ENCODE data around the gene CCDC17.
"Not testable (repeated sequence)": the region's sequence is repeated elsewhere in the genome, so short reads cannot be mapped to it uniquely, and the experiment has no call there.

The CCDC17 gene

DNA sequence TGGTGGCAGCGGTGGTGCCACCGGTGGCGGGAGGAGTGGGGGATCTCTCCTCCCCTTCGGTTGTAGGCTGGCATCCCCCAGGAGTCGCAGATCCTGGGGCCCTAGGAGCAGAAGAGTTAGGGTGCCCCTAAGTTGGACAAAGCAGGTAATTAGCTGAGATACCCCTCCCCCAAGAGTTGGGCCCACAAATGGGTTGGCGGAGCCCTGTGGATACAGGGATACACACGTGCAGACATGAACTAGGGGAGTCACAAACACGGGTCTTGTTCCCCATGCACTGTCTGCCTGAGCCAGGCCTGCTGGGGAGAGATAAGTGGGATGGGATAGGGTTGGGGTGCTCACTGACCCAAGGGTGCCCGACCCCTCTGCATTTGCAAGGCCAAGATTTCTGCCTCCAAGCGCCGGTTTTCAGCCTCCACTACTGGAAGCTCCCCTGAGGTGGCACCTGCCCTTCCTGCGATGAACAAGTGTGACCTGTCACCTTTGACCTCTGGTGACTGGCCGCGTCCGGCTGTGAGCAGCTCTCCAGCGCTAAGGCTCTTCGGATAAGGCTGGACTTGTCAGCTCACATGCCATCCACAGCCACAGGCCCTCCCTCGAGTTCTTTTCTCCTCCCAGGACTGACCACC, 1.8 kb downstream of the CCDC17 start:
- DNase-seq (ENCODE audit: low spot score): no peak

DNA sequence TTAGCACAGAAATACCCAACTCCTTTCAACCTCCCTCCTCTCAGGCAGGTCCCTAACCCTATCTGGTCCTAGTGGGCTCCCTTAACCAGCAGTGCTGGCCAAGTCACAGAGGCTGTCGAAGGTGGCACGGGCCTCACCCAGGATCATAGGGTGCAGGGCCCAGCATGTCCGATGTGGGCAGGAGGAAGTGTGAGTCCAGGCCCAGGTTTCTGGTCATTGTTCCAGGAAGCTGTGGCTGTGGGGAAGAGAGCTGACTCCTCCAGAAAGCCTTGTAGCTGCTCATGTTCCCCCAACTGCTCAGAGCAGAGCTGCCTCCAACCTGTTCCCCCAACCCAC, 2.4 kb downstream of the CCDC17 start:
- no peak for DNase-seq (ENCODE audit: low spot score)

DNA sequence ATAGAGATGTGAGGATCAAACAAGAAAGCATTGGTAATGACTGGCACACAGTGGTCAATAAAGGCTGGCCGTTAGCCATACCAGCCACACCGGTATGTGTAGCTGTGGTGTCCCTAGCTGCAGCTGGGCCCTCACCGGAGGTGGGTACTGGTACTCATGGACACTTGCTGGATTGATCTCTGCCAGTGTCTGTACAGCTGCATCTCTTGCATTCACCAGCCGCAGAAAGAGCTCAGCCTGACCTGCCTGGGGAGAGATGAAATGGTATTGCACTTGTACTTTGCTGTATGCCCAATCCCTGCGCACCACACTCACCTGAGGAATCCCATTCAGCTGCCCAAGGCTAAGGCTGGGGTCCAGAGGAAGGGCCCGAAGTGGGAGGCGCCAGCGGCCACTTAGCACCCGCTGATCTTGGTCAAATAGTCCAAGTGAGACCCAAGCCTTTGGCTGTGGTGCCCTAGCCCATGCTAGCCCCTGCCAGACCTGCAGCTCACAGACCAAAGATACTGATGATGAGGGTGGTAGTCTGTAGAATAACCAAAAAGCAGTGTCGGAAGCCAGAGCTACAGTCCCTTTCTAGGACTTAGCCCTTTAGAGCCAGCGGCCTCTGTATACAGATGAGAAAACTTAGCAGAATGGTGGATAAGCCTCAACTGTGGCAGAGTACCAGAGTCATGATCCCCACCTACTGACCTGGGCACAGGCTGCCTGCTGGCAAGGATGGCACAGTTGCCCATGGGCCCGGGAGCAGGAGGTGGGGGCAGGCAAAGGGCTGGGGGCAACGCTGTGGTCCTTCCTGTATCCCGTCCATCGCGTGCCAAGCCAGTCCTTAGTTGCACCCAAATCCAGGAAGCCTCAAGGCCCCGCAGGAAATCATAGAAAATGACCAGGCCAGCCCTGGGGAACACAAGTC, 3.0 kb downstream of the CCDC17 start:
- DNase-seq (ENCODE audit: low spot score): no peak

DNA sequence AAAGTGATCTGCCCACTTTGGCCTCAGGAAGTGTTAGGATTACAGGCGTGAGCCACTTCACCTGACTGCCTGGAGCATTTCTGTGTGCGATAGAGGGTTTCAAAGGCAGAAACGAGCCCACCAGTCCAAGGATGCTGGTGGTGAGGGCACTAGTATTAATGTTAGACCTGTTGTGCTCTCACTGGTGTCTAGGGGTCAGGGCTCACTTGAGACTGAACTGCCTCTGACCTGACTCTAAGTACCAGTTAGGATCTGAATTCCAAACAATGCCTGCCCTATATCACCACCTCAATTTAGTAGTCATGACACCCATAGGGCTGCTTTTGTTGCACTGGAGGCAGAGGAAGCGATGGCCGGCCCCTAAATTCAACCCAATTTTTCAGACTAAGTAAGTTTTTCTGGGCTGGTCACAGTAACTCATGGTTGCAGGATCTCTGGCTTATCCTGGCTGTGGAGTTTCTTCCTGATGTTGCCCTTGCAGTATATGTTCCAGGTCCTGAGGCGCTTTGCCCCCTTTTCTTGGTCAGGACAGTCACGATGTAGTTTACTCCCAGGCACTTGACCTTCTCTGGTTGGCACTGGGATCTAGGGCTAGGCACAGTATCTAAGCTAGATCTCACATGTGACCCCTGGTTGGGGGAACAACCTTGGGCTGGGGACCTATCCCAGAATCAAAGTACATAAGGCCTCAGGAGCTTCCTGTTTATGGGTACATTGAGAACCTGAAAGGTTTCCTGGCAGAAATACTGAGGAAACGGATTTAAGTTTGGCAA, 4.5 kb downstream of the CCDC17 start:
- no peak for DNase-seq (ENCODE audit: low spot score)

DNA sequence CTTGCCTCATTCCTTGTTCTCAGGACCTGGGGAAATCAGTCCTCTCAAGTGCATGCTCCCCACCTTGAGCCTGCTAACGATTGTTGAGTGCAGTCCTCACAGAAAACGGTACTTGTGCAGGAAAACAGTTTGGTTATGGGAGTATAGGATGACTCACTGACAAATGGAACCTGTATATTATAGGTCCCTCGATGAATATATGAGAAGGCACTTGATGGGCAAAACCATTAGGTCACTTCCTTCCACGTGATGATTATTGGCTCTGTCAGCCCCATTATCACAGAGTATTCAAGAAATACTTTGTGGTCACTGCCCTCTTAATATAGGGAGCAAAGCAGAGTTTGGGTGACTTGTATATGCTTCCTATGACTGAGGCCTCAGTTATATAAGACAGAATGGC, 6.2 kb downstream of the CCDC17 start:
- DNase-seq (ENCODE audit: low spot score): no peak

DNA sequence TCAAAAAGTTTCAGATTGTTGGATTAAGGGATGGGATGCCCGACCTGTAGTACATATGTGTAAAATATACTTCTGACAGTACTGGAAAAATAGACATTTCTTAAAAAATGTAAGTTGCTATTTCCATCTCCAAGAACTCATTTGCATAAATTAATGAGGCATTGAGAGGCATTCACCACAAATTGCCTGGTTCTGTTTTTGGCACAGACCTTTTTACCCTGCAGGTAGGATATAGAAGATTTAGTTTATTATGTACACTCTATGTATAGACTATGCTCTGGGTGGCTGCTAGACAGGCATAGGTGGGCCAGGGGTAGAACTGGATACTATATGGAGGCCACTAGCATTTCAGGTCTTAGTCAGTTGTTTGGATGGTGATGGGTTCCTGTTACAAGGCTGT, 8.0 kb downstream of the CCDC17 start:
- no peak for DNase-seq (ENCODE audit: low spot score)

DNA sequence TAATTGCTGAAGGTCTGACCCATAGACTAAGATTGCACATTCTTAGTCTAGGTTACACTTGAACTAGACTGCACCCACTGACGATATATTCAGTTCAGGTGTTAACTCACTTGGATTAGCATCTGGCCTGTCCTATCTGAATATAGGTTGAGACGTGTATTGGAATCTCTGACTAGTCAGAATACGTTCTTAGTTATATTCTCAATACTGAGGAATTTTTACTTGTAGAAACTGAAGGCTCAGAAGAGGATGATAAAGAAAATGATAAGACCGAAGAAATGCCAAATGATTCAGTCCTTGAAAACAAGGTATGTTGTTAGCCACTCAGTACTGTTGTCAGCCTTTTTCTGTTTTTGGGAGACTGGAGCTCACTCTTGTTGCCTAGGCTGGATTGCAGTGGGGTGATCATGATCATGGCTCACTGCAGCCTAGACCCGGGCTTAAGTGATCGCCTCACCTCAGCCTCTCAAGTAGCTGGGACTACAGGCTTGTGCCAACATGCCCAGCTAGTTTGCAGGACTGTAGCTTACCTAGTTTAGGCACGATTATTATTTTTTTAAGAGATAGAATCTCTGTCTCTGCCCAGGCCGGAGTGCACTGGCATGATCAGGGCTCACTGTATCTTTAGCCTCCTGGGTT, 10.8 kb downstream of the CCDC17 start:
- no peak for DNase-seq (ENCODE audit: low spot score)

DNA sequence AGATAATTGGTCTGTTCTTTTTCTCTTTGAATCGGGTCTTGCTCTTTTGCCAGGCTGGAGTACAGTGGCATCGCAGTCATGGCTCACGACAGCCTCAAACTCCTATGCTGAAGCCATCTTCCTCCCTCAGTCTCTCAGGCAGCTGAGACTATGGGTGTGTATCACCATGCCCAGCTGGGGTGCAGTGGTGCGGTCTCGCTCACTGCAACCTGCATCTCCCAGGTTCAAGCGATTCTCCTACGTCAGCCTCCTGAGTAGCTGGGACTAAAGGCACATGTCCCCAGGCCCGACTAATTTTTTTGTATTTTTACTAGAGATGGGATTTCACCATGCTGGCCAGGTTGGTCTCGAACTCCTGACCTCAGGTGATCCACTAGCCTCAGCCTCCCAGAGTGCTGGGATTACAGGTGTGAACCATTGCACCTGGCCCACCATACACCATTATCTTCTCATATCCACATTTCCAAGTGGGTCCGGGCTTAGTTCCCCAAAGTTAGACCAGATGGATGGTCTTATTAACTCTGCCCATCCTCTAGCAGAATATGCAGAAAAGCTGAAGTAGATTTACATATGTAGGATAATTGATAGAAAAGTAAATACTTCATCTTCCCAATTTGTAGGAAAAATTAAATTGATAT, 13.1 kb downstream of the CCDC17 start:
- DNase-seq (ENCODE audit: low spot score): no peak

DNA sequence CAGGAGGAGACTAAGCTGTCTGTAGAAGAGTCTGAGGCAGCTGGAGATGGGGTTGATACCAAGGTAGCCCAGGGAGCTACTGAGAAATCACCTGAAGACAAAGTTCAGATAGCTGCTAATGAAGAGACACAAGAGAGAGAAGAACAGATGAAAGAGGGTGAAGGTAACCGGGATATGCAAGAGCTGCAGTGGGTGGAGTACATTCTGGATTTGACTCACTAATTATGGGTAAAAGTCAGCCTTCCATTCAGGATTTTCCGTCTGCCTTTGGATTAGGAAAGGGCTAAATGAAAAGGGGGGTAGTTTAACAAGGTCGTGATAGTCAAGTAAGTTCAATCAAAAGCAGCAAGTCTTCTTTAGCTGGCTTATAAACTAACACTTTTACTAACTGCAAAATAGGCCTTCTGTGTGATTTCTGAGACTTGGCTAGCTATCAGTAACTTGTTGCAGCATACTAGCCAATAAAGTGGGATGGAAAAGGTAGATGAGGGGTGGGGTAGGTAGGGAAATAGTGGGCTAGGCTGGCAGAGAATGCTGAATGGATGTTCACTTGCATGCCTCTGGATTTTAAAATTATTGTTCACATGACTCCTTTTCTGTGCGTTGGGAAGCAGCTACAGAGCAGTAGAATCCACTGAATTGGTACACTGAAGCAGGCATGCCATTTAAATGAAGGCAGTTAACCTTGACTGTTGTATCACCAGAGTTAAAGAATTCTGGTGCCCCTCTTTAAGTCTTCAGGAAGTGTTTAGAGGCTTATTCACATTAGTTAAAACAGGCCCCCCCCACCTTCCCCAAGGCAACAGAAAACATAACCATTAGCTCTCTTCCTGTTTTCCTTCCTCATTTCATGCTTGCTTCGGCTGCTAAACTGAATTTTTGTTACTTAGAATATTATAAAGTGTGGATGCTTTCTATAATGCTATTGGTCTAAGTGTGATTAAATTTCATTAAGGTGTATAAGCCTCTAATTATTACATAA, 15.4 kb downstream of the CCDC17 start:
- DNase-seq (ENCODE audit: low spot score): no peak

DNA sequence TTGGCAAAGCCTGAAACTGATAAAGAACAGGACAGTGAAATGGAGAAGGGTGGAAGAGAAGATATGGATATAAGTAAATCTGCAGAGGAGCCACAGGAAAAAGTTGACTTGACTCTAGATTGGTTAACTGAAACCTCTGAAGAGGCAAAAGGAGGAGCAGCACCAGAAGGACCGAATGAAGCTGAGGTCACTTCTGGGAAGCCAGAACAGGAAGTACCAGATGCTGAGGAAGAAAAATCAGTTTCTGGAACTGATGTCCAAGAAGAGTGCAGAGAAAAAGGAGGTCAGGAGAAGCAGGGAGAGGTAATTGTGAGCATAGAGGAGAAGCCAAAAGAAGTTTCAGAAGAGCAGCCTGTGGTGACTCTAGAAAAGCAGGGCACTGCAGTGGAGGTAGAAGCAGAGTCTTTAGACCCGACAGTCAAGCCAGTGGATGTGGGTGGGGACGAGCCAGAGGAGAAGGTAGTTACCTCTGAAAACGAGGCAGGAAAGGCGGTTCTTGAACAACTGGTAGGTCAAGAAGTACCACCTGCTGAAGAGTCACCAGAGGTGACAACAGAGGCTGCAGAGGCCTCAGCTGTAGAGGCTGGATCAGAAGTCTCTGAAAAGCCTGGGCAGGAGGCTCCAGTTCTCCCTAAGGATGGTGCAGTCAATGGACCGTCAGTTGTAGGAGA, 16.3 kb downstream of the CCDC17 start:
- no peak for DNase-seq (ENCODE audit: low spot score)

DNA sequence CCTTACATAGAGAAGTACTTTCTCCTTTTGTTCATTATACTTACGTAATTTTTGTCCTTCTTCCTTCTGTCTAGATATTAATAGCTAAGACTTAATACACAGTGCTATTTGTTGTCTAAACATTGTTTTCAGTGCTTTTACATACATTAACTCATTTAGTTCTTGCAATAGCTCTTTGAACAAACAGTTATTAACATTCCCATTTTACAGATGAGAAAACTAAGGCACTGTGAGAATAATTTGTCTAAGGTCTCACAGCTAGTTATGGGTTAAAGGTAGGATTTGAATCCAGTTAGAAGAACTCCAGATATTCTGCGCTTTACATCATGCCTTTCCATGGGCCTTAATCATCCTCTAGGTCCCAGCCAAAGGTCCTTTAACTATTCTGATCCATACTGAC, 19.6 kb downstream of the CCDC17 start:
- no peak for DNase-seq (ENCODE audit: low spot score)

DNA sequence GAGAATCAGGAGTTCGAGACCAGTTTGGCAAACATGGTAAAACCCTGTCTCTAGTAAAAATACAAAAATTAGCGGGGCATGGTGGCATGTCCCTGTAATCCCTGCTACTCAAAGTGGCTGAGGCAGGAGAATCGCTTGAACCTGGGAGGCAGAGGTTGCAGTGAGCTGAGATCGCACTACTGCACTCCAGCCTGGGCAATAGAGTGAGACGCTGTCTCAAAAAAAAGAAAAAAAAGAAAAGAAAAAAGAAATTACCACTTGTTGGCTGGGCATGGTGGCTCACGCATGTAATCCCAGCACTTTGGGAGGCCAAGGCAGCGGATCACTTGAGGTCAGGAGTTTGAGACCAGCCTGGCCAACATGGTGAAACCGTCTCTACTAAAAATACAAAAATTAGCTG, 27.1 kb downstream of the CCDC17 start:
- not testable (repeated sequence) for DNase-seq (ENCODE audit: low spot score)

DNA sequence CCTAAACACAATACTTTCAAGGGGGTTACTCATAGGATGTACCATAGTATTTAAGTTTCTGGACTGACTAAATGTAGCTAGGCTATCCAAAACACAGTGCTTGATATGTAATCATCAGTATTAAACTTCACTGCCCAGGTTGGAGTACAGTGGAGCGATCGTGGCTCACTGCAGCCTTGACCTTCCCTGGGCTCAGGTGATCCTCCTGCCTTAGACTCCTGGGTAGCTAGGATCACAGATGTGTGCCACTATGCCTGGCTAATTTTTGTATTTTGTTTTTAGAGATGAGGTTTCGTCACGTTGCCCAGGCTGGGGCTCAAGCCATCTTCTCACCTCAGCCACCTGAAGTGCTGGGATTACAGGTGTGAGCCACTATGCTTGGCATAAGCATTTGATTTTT, 29.4 kb downstream of the CCDC17 start:
- no peak for DNase-seq (ENCODE audit: low spot score)

DNA sequence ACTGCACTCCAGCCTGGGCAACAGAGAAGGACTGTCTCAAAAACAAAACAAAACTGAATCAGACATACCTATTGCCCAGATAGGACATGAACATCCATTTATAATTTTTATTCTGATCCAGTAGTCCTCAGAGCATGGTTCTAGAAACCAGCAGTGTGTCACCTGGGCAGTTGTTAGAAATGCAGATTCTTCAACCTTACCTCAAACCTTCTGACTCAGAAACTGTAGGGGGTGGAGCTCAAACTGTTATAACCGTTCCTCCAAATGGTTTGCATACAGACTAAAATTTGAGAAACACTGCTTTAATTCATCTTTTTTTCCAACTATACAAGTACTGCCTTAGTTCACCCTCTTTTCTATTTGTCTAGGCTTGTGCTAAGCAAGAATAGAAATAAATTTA, 34.0 kb downstream of the CCDC17 start:
- DNase-seq (ENCODE audit: low spot score): no peak

DNA sequence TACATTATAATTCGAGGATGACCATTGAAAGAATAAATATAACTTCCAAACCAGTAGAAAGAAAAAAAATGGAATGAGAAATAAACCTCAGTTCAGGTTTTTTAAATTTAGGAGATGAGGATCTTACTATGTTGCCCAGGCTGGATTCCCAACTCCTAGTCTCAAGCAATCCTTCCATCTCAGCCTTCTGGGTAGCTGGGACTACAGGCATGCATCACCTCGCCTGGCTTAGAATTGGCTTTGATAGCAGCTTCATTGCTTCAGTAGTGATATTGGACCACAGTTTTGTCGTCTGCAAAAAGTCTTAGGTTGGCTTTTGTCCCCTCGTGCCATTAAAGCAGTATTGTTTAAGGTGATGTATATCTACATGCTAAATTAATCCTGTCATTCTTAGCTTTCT, 37.1 kb downstream of the CCDC17 start:
- no peak for DNase-seq (ENCODE audit: low spot score)

DNA sequence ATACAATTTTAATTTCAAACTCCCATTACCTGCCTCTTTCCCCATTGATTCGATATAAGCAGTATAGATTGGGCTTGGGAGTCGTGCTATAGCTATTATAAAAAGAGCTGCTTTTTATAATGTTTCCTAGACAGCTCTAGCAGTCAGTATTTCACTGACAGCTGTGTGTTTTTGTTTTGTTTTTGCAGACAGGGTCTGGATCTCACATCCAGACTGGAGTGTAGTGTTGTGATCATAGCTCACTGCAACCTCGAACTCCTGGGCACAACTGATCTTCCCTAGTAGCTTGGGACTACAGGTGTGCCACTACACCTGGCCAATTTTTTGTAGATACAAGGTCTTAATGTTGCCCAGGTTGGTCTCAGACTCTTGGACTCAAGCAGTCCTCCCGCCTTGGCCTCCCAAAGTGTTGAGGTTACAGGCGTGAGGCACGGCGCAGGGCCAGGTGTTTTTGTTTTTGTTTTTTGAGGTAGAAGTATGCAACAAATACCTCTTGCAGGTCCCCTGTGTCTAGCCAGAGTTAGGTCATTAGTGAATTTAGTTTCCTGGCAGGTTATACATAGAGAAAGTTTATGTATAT, 38.3 kb downstream of the CCDC17 start:
- no peak for DNase-seq (ENCODE audit: low spot score)

DNA sequence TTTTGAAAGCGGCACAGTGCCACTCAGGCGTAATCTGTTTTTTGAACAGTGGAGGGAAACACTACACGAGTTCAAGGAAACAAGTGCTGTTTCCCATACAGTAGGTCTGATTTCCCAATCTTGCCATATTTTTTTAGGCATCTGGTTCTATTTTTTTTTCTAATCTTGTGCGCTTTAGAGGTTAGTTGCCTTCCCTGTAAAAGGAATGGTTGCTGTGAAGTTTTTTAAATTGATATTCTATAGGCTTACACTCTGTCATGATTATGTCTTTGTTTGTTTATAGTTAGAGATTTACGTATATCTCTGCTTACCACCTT, 38.8 kb downstream of the CCDC17 start:
- no peak for DNase-seq (ENCODE audit: low spot score)

DNA sequence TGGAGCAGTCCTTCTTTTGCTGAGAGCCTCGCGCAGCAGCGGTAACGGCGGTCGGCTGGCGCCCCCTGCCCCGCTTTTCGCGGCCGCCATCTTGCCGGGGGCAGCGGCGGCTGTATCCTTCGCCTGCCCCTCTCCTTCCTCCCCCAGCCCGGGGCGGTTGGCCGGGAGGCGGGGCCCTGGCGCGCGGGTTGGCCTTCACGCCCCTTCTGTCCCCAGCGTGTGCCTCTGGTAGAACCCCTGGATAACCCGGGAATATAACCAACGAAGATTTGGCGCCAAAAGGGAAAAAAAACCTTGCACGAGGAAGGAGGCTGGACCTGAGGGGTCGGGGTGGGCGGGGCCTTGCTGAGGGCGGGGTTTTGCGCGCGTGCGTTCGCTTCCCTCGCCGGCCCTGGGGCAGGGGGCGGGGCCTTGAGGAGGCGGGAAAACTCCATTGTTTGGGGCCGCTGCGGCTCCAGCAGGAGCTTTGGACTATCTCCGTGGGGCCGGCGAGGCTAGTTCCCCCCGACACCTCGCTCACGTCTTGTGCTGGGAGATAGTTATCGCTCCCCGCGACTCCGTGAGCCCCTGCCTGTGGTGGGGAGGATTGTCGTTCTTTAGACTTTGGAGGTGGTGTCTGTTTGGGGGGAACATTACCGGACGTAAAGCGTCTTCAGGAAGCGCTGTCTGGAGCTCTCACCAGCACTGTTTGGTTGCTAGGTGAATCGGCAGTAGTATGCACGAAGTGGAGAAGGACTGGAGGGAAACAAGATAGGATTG, 39.3 kb downstream of the CCDC17 start:
- DNase-seq (ENCODE audit: low spot score): peak; percentile 86

DNA sequence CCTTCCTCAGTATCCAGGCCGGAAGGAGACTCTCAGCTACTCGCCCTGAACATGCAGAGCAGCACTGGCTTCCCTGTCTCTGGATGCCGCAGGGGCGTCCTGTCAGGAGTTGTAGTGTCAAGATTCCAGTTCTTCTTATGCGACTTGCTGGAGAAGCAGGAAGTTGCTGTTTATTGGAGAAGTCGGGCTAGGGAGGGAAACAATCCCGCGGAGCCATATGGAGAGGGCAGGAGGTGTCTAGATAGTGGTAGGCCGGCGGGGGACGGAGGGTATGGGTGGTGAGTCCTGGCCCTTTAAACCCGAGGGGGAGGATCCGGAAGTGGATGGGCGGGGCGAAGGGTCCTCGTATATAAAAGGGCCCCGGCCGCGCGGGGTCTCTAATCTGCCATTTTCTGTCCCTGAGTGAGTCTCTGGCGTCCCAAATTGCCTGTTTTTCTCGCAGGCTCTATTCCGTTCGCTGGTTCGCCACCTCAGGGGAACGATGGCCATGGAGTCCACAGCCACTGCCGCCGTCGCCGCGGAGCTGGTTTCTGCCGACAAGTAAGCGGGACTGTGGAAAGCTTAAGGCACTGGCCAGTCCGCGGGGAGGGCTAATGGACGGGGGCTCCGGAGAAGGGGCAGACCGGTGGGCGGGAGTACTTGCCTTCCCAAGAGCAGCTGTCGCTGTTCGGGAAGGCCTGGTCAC, 40.0 kb downstream of the CCDC17 start, which contains the start of gene NASP:
Gene NASP (plus strand): TSS at position 376 of the 685 bp plus-strand sequence. CDS start 106 bp downstream, at position 482.
- DNase-seq (ENCODE audit: low spot score): peak; percentile 87

Data from LoVo (cell line).